ENCODE measurements around the gene ACTL7A. TPM values are rescaled to one million over a fixed set of nuclear protein-coding genes. Genes with fewer than 3 reads are reported as not detected.

The ACTL7A gene
- total RNA-seq, 1 experiment from 2014 or later = not detected

DNA sequence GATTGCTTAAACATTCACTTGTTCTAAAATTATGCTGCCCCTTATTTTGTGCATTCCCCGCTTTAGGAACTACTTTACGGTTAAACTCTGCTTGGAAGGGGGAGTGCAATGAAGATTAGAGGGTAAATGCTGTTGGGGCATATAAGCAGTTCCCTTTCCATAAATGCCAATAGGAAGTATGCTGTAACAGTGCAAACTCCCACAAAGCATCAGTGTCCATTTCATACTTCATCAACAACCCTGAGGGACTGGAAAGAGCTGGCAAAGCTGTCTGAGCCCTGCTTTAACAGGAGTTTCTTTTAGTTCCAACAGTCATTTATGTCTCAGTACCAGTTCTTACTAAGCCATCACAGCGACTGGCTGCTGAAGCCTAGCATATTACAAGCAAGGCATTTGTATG is 1.8 kb downstream of the ACTL7A start:
- no peak for DNase-seq
- BruUV-seq (replicated peaks) = no TSS peak
- no peaks in the 10 kb centered on the region for H3K4me1 Mint-ChIP-seq (ENCODE audit: low read depth, unreplicated experiment)
- no peak overlapping the region for H3K4me3 Mint-ChIP-seq (ENCODE audit: low read depth, unreplicated experiment)
- CTCF ChIA-PET = no interaction called here
- no peaks in the 10 kb centered on the region for H3K27me3 Mint-ChIP-seq (ENCODE audit: unreplicated experiment)
- intact Hi-C loops (cut with micrococcal nuclease; ENCODE audit: unreplicated experiment) = no loop called here
- no peaks in the 10 kb centered on the region for H3K9me3 Mint-ChIP-seq (ENCODE audit: low read depth, unreplicated experiment)
- no peaks in the 10 kb centered on the region for H3K36me3 Mint-ChIP-seq (ENCODE audit: insufficient read depth, unreplicated experiment)
- no peak overlapping the region for H3K27ac Mint-ChIP-seq (ENCODE audit: unreplicated experiment)
- TF ChIP-seq, protein P1, sequence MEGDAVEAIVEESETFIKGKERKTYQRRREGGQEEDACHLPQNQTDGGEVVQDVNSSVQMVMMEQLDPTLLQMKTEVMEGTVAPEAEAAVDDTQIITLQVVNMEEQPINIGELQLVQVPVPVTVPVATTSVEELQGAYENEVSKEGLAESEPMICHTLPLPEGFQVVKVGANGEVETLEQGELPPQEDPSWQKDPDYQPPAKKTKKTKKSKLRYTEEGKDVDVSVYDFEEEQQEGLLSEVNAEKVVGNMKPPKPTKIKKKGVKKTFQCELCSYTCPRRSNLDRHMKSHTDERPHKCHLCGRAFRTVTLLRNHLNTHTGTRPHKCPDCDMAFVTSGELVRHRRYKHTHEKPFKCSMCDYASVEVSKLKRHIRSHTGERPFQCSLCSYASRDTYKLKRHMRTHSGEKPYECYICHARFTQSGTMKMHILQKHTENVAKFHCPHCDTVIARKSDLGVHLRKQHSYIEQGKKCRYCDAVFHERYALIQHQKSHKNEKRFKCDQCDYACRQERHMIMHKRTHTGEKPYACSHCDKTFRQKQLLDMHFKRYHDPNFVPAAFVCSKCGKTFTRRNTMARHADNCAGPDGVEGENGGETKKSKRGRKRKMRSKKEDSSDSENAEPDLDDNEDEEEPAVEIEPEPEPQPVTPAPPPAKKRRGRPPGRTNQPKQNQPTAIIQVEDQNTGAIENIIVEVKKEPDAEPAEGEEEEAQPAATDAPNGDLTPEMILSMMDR (IDR thresholded peaks at IDR 0.05; ENCODE audit: unreplicated experiment) = no peak

DNA sequence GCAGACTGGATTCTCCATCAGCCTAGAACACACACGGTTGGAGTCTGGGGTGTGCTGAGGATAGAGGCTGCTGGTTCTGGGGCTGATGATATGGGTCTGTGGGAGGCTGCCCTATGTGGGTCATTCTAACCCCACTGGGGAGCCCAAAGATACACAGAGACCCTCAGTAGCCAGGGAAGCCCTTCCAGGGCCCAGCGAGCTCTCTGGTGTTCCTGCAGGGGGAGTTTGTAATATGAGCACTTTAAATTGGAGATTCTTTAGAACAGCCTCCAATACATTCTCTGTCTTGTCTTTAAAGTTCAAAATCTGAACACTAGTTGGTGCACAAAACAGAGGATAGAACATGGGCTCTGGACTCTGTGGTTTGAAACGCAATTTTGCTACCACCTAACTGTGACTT is 2.4 kb downstream of the ACTL7A start:
- DNase-seq = no peak
- H3K36me3 Mint-ChIP-seq (ENCODE audit: insufficient read depth, unreplicated experiment) = no peaks in the 10 kb centered on the region
- H3K27me3 Mint-ChIP-seq (ENCODE audit: unreplicated experiment) = no peaks in the 10 kb centered on the region
- H3K27ac Mint-ChIP-seq (ENCODE audit: unreplicated experiment) = no peak overlapping the region
- CTCF ChIA-PET = no interaction called here
- no peaks in the 10 kb centered on the region for H3K9me3 Mint-ChIP-seq (ENCODE audit: low read depth, unreplicated experiment)
- H3K4me3 Mint-ChIP-seq (ENCODE audit: low read depth, unreplicated experiment) = no peak overlapping the region
- BruUV-seq (replicated peaks) = no TSS peak
- H3K4me1 Mint-ChIP-seq (ENCODE audit: low read depth, unreplicated experiment) = no peaks in the 10 kb centered on the region
- TF ChIP-seq, protein P1 (IDR thresholded peaks at IDR 0.05; ENCODE audit: unreplicated experiment) = no peak
- intact Hi-C loops (cut with micrococcal nuclease; ENCODE audit: unreplicated experiment) = no loop called here

DNA sequence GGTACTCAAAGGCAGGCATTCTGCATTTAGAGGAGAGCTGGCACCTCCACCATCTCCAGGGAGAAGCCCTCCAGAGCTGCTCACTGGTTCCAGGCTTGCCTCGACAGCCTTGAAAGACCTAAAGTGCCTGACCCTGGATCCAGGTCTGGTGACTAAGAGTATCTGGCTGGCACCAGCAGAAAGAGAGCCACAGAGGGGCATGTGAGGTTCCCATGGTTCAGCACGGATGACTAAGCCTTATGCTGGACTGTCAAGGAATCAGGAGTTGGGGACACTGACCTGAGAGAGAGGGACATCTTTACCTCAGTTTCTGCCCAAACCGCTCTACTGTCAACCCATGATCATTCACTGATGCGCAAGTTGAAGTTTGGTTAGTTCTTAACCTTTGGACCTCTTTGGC is 3.0 kb downstream of the ACTL7A start:
- Mint-ChIP-seq H3K27me3 (ENCODE audit: unreplicated experiment) (no peaks in the 10 kb centered on the region), H3K27ac (ENCODE audit: unreplicated experiment) (no peak overlapping the region), H3K4me1 (ENCODE audit: low read depth, unreplicated experiment) (no peaks in the 10 kb centered on the region), H3K36me3 (ENCODE audit: insufficient read depth, unreplicated experiment) (no peaks in the 10 kb centered on the region), H3K4me3 (ENCODE audit: low read depth, unreplicated experiment) (no peak overlapping the region), H3K9me3 (ENCODE audit: low read depth, unreplicated experiment) (no peaks in the 10 kb centered on the region)
- no TSS peak for BruUV-seq (replicated peaks)
- intact Hi-C loops (cut with micrococcal nuclease; ENCODE audit: unreplicated experiment) = no loop called here
- no peak for DNase-seq
- TF ChIP-seq, protein P1 (IDR thresholded peaks at IDR 0.05; ENCODE audit: unreplicated experiment) = no peak
- CTCF ChIA-PET = no interaction called here

DNA sequence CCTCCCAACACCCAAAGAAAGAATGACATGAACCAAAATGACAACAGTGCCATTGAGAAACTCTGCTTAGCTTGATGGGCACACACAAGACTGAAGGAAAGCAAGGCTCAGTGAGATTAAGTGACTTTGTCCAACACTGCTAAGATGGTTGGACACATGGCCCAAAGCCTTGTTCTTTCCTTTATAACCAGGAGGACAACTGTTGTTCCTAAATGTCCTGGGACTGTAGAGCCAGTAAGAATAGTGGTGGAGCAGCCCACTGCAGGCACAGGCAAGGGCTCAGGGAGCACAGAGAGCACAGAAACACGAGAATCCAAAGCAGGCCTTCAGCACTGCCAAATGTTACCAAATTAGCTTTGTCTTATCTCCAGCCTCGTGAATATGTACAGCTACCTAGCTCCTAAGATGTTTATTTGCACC is 3.9 kb downstream of the ACTL7A start:
- TF ChIP-seq, protein P1 (IDR thresholded peaks at IDR 0.05; ENCODE audit: unreplicated experiment) = no peak
- Mint-ChIP-seq H3K27me3 (ENCODE audit: unreplicated experiment) (no peaks in the 10 kb centered on the region), H3K9me3 (ENCODE audit: low read depth, unreplicated experiment) (no peaks in the 10 kb centered on the region), H3K27ac (ENCODE audit: unreplicated experiment) (no peak overlapping the region), H3K36me3 (ENCODE audit: insufficient read depth, unreplicated experiment) (no peaks in the 10 kb centered on the region), H3K4me1 (ENCODE audit: low read depth, unreplicated experiment) (no peaks in the 10 kb centered on the region), H3K4me3 (ENCODE audit: low read depth, unreplicated experiment) (no peak overlapping the region)
- BruUV-seq (replicated peaks) = no TSS peak
- no peak for DNase-seq
- intact Hi-C loops (cut with micrococcal nuclease; ENCODE audit: unreplicated experiment) = no loop called here
- CTCF ChIA-PET = no interaction called here

DNA sequence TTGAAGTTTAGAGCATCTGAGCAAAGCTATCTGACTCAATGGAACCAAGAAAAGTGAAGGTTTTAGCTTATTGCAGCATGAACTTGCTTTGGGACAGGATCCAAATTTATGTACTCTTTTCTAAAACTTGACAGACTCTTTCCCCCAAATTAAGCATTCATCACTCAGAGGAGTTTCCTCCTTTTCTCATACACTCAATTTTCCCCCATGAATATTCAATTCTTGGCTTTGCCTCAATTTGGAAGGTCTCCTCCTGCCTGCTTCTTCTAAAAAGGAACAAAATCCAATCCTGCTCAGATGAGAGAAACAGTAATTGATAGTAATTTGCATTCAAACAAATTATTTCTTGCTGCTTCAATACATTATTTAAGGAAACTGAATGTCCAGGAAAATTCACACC is 5.0 kb downstream of the ACTL7A start:
- Mint-ChIP-seq H3K4me3 (ENCODE audit: low read depth, unreplicated experiment) (no peak overlapping the region), H3K27me3 (ENCODE audit: unreplicated experiment) (no peaks in the 10 kb centered on the region), H3K9me3 (ENCODE audit: low read depth, unreplicated experiment) (no peaks in the 10 kb centered on the region), H3K4me1 (ENCODE audit: low read depth, unreplicated experiment) (no peaks in the 10 kb centered on the region), H3K27ac (ENCODE audit: unreplicated experiment) (no peak overlapping the region), H3K36me3 (ENCODE audit: insufficient read depth, unreplicated experiment) (no peaks in the 10 kb centered on the region)
- intact Hi-C loops (cut with micrococcal nuclease; ENCODE audit: unreplicated experiment) = no loop called here
- TF ChIP-seq, protein P1 (IDR thresholded peaks at IDR 0.05; ENCODE audit: unreplicated experiment) = no peak
- BruUV-seq (replicated peaks) = no TSS peak
- CTCF ChIA-PET = no interaction called here
- DNase-seq = no peak

All from Calu3 (cell line).